Stomach (tissue), 9 donors: ENCODE results near the gene FUT8. TPM values are rescaled to one million over a fixed set of nuclear protein-coding genes. Genes with fewer than 3 reads are reported as not detected.

Experiments
- DNase-seq, 2 donors: peaks; one replicate each; pipeline versions ENCODE4 v3.0.0 to v3.0.0-alpha.2; 2013 to 2019
- H3K27ac ChIP-seq, 5 donors: fragments of 200-600 bp in 4 of 5; sonication (generic) in 4 of 5; one replicate each; pipeline ENCODE4 v1.5.1; 2013 to 2019; ENCODE audit warnings: mild to moderate bottlenecking in 1 of 5, moderate library complexity in 1 of 5
- H3K27me3 ChIP-seq, 3 donors: fragments of 200-600 bp; sonication (generic); one replicate each; pipeline ENCODE4 v1.5.1; 2017 to 2019; ENCODE audit warnings: mixed run types in 1 of 3
- H3K36me3 ChIP-seq, 4 donors: fragments of 200-600 bp; sonication (generic); 1 replicate in 3 of 4; 2 replicates in 1 of 4; pipeline ENCODE4 v1.5.1; 2016 to 2019
- H3K4me1 ChIP-seq, 4 donors: fragments of 200-600 bp; sonication (generic); one replicate each; pipeline ENCODE4 v1.5.1; 2016 to 2019
- H3K4me3 ChIP-seq, 4 donors: fragments of 200-600 bp; sonication (generic) in 3 of 4; one replicate each; pipeline ENCODE4 v1.5.1; 2016 to 2019; ENCODE audit warnings: mild to moderate bottlenecking in 1 of 4
- H3K9me3 ChIP-seq, 4 donors: fragments of 200-600 bp; sonication (generic); one replicate each; pipeline ENCODE4 v1.5.1; 2016 to 2019
- CTCF ChIP-seq, 7 experiments: fragments of 450-650 bp in 4 of 7; fragments of 200-600 bp in 3 of 7; sonication (generic) in 3 of 7; IDR thresholded peaks; one replicate each; pipeline ENCODE4 v1.5.1; 2016 to 2019; ENCODE audit warnings: antibody characterized with exemption in 7 of 7, control low read depth in 2 of 7, mild to moderate bottlenecking in 1 of 7
- EP300 ChIP-seq: sonication (generic); formaldehyde crosslinking; IDR thresholded peaks from one replicate; pipeline ENCODE4 v1.6.1; 2017; ENCODE audit warnings: antibody characterized with exemption
- POLR2A ChIP-seq, 4 donors: fragments of 450-650 bp; IDR thresholded peaks; one replicate each; pipeline ENCODE4 v1.6.1; 2016; ENCODE audit warnings: antibody characterized with exemption in 4 of 4, control low read depth in 2 of 4, mild to moderate bottlenecking in 1 of 4, moderate library complexity in 1 of 4
- POLR2AphosphoS5 ChIP-seq, 3 donors: sonication (generic); formaldehyde crosslinking; IDR thresholded peaks; one replicate each; pipeline ENCODE4 v1.6.1; 2016; ENCODE audit warnings: antibody characterized with exemption in 3 of 3
- WGBS, 5 donors: extraction: QIAGEN DNeasy Blood & Tissue Kit in 3 of 5; methylation state at CpG; one replicate each; pipeline versions ENCODE4 v1.1.5 to v1.1.7; 2013 to 2018; 5-methylcytosine and 5-hydroxymethylcytosine counted together
- intact Hi-C: fragments of 100-400 bp; cut with DNase I; formaldehyde crosslinking; loops from one replicate; pipeline ENCODE4 v1.15.1; 2023; ENCODE audit warnings: low total_unique reads
- polyA plus RNA-seq, 3 donors: library from polyadenylated mRNA; stranded (reverse); fragments of 200-250 nt; gene quantifications; one replicate each; pipeline ENCODE4 v1.2.3, GENCODE V29; 2013
- total RNA-seq, 5 donors: library from RNA; depleted of rRNA; stranded (reverse); fragments of >200 nt; gene quantifications; one replicate each; pipeline versions ENCODE4 v1.1.0 to v1.2.3, GENCODE V29; 2014 to 2016
- donor health status: healthy with polysubstance abuse.
- donor health status: Bipolar disorder and iron deficiency.
- donor health status: healthy.

The FUT8 gene
- total and polyA plus RNA-seq, 8 donors = 17.4 to 175 (median 36.7) TPM

- no peaks in the 10 kb centered on the region for H3K27me3 ChIP-seq
- whole genome bisulfite sequencing, 5 donors = 33 to 78% (median 74%) methylated on average over 1 of the region's 1 CpG
- no peak for TF ChIP-seq EP300
- no peak for TF ChIP-seq CTCF (IDR thresholded peaks at IDR 0.05)
- no peak for TF ChIP-seq POLR2A (IDR thresholded peaks at IDR 0.05)
- TF ChIP-seq POLR2AphosphoS5 (IDR thresholded peaks at IDR 0.05) = no peak
- no peak for DNase-seq
- intact Hi-C loops = no loop called here
- H3K4me3 ChIP-seq = no peak overlapping the region
- H3K4me1 ChIP-seq = peaks cover 5 to 55% (median 33%) of the 10 kb centered on the region in 4 donors
- H3K9me3 ChIP-seq = peaks cover 0 to 4% (median 2%) of the 10 kb centered on the region in 4 donors
- H3K27ac ChIP-seq = no peak overlapping the region
- H3K36me3 ChIP-seq = peaks cover 0 to 13% (median 5%) of the 10 kb centered on the region in 4 donors
These were observed 25.9 kb downstream of the FUT8 start for GRCh38 chr14:65438266-65438933.

DNA sequence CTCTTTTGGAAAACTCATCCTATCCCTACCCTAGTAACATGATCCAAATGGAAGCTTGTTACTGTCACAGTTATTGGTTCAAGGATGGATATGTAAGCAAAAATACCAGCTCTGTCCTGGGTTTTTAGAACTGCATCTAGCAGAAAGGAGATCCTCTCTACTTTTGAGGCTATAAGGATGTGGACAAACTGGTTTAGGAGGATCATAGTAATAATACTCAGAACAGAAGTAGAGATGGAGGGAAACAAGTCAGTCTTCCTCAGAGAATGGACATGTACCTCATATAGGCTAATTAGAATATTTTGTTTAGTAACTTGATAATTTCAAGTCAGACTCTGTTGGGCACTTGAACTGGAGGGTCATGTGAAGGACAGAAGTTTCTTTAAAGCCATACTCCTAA lies 26.6 kb downstream of the FUT8 start:
- TF ChIP-seq POLR2AphosphoS5 (IDR thresholded peaks at IDR 0.05) = no peak
- TF ChIP-seq CTCF (IDR thresholded peaks at IDR 0.05) = no peak
- no peak for TF ChIP-seq POLR2A (IDR thresholded peaks at IDR 0.05)
- TF ChIP-seq EP300 = no peak
- no peak overlapping the region for H3K27ac ChIP-seq
- intact Hi-C loops = no loop called here
- peaks cover 0 to 4% (median 2%) of the 10 kb centered on the region in 4 donors for H3K9me3 ChIP-seq
- peaks cover 5 to 52% (median 30%) of the 10 kb centered on the region in 4 donors for H3K4me1 ChIP-seq
- no peak overlapping the region for H3K4me3 ChIP-seq
- DNase-seq = no peak
- no peaks in the 10 kb centered on the region for H3K27me3 ChIP-seq
- H3K36me3 ChIP-seq = peaks cover 0 to 13% (median 5%) of the 10 kb centered on the region in 4 donors

DNA sequence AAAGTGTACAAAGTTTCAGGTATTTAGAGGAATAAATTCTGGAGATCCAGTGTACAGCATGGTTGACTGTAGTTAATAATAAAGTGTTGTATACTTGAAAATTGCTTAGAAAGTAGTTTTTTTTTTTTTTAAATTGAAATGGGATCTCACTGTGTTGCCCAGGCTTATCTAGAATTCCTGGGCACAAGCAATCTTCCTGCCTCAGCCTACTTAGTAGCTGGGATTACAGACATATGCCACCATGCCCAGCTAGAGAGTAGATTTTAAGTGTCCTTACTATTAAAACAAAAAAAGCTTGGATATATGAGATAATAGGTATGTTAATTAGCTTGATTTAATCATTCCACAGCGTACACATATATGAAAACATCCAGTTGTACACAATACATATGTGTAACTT lies 27.7 kb downstream of the FUT8 start:
- DNase-seq = no peak
- intact Hi-C loops = no loop called here
- Histone ChIP-seq H3K9me3 (peaks cover 0 to 4% (median 2%) of the 10 kb centered on the region in 4 donors), H3K27me3 (no peaks in the 10 kb centered on the region), H3K27ac (no peak overlapping the region), H3K4me1 (peaks cover 5 to 49% (median 27%) of the 10 kb centered on the region in 4 donors), H3K4me3 (no peak overlapping the region), H3K36me3 (peaks cover 0 to 10% (median 4%) of the 10 kb centered on the region in 4 donors)
- 89 to 100% (median 98%) methylated on average over 1 of the region's 1 CpG for WGBS, 5 donors
- no peak for TF ChIP-seq EP300
- TF ChIP-seq CTCF (IDR thresholded peaks at IDR 0.05) = no peak
- TF ChIP-seq POLR2A (IDR thresholded peaks at IDR 0.05) = no peak
- no peak for TF ChIP-seq POLR2AphosphoS5 (IDR thresholded peaks at IDR 0.05)

DNA sequence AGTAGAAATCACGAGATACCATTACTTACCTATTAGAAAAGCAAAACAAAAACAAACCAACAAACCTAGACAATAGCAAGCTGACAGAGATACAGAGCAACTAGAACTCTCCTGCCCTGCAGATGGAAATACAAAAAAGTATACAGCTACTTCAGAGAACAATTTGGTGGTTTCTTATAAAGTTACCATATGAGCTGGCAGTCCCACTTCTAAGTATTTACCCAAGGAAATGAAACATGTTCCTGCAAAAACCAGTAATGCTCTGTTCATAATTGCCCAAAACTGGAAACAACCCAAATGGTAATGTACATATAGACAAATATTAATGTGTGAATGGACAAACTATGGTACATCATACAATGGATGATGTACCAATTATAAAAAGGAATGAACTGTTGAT lies 31.7 kb downstream of the FUT8 start:
- no peak overlapping the region for H3K4me3 ChIP-seq
- no peaks in the 10 kb centered on the region for H3K9me3 ChIP-seq
- no peak for DNase-seq
- no peaks in the 10 kb centered on the region for H3K36me3 ChIP-seq
- H3K27me3 ChIP-seq = no peaks in the 10 kb centered on the region
- intact Hi-C loops = no loop called here
- H3K4me1 ChIP-seq = peaks cover 1 to 22% (median 12%) of the 10 kb centered on the region in 4 donors
- no peak for TF ChIP-seq POLR2AphosphoS5 (IDR thresholded peaks at IDR 0.05)
- TF ChIP-seq EP300 = no peak
- no peak for TF ChIP-seq CTCF (IDR thresholded peaks at IDR 0.05)
- TF ChIP-seq POLR2A (IDR thresholded peaks at IDR 0.05) = no peak
- H3K27ac ChIP-seq = no peak overlapping the region
- WGBS, 5 donors = 71 to 89% (median 74%) methylated on average over 1 of the region's 1 CpG
